Measurements from ENCODE around the gene UBIAD1.

UBIAD1 gene

DNA sequence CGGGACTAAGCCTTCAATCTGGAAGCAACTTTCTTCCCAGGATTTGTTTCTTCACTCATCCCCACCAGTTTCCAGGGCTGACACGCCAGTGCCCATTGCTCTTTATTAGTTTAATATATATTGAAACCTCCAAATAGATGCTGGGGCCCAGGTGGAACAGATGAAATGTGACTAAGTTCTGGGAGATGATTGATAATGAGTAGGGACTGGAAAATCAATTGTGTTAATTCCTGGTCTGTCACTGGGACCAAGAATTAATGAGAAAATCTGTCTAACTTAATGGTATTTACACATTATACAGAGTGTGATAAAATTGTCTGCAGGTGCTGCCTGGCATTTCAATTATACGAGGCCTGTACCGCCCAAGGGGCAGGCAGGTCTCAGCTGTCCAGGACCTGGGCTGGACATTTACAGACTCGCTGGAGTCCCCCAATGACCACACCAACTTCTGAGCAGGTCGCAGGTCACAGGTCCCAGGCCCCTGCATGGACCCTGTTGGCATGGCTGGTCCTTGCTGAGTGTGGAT, 35.8 kb downstream of the UBIAD1 start:
- DNase-seq (ENCODE audit: extremely low read depth in 1 of 2, low read depth in 1 of 2), result no peak

DNA sequence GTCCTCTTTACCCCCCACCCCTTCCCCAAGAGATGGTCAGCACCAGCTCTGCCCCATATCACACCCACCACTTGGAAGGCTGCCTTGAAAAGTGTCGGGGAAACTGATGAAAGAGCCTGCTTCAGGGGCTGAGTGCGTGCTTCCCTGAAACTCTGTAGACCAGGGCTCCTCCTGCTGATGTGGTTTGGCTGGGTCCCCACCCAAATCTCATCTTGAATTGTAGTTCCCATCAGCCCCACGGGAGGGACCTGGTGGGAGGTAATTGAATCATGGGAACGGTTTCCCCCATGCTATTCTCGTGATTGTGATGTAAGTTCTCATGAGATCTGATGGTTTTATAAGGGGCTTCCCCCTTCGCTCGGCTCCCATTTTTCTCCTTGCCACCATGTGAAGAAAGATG, 36.4 kb downstream of the UBIAD1 start:
- DNase-seq (ENCODE audit: extremely low read depth in 1 of 2, low read depth in 1 of 2), result no peak

GRCh38 chr1:11311816-11312755, 39.1 kb downstream of the UBIAD1 start:
- no peak for DNase-seq (ENCODE audit: extremely low read depth in 1 of 2, low read depth in 1 of 2)

DNA sequence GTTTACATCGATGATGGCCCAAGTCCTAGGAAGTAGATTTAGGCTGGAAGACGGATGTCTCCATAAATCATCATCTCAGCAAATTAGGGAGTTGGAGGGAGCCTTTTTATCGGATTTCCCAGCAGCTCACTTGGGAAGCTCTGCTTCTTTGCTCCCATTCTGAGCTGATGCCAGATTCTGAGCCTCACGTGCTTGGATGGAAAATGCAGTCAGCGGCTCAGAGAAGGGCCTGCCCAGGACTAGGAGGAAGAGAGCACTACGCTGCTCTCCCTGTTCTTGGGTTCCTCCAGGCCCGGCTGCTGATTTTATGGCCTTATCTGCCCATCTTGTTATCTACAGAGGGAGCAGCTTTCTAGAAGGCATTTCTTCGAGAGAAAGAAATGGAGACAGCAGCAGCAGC, 42.0 kb downstream of the UBIAD1 start:
- no peak for DNase-seq (ENCODE audit: extremely low read depth in 1 of 2, low read depth in 1 of 2)

GRCh38 chr1:11316701-11317100, 43.7 kb downstream of the UBIAD1 start:
- DNase-seq (ENCODE audit: extremely low read depth in 1 of 2, low read depth in 1 of 2), result no peak

GRCh38 chr1:11318982-11319381, 46.0 kb downstream of the UBIAD1 start:
- DNase-seq (ENCODE audit: extremely low read depth in 1 of 2, low read depth in 1 of 2), result no peak

- peak in 1 of 2 donors; percentile 22 for DNase-seq (ENCODE audit: extremely low read depth in 1 of 2, low read depth in 1 of 2)
These were observed 47.3 kb downstream of the UBIAD1 start for GRCh38 chr1:11320153-11320936.

DNA sequence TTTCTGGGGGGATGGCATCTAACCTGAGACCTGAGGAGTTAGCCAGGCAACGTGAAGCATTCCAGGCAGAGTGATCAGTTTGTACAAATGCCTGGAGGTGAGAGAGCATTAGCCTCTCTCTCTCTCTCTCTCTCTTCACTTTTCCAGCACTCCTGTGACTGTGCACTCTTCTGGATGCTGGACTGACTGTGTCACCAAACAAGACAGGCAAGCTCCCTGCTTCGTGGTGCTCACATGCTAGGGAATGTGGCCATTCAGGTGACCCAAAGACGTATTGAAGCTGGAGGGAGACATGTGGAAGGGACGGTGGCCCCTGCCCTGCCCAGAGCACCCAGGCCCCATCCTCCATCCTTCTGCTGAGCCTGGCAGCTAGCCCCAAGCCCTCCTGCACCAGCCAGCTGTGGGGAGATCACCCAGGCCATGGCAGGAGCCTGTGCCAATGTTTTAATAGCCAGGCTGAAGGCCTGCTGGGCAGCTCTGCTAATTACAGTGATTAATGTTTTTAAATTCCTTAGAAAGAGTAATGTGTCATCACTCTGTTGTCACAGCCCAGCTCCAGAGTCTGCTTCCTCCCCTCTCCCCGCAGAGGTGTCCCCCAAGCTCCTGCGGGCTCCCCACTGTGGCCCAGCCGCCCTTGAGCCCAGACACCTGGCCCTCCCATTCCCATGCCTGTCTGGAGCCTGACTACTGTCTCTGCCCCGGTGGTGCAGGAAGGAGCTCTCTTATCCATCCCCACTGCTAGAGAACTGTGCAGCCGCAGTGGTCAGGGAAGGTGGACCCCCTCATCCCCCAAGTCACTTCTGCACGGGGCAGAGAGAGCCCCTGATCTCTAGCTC, 48.9 kb downstream of the UBIAD1 start:
- DNase-seq (ENCODE audit: extremely low read depth in 1 of 2, low read depth in 1 of 2), result no peak

- no peak for DNase-seq (ENCODE audit: extremely low read depth in 1 of 2, low read depth in 1 of 2)
These were observed 51.7 kb downstream of the UBIAD1 start for GRCh38 chr1:11324567-11325165.

DNA sequence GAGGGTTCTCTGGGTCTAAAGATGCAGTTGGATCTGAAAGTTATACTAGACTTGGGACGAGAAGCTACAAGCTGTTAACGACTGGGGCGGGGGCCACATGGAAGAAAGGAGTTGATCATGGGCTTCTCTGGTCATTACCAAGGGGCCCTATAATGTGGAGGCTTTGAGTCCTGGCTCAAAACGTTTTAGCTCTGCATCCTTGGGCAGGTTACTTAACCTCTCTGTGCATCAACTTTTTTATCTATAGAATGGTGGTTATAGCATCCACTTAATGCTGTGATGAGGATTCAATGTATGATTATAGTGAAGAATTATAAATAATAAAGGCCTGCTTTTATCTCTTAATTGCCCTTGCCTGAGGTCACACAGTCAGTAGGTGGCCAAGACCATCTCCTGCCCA, 53.1 kb downstream of the UBIAD1 start:
- DNase-seq (ENCODE audit: extremely low read depth in 1 of 2, low read depth in 1 of 2), result no peak

DNA sequence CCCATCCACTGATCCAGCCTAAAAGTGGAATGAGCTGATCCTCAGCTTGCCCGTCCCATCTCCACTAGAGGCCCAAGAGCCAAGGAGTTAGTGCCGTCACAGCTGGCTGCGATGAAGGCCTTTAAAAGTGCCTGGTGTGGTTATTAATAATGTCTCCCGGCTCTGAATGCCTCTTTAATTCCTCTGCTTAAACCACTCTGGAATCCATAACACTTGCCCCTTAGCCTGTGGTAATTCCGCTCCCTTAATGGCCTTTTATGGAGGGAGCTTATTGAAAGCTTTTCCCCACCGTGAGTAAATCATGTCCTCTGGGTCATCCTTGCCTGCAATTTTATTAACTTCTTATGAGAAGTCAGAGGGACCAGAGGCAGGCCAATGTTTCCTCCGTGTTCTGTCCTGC, 55.4 kb downstream of the UBIAD1 start:
- DNase-seq (ENCODE audit: extremely low read depth in 1 of 2, low read depth in 1 of 2), result no peak

DNA sequence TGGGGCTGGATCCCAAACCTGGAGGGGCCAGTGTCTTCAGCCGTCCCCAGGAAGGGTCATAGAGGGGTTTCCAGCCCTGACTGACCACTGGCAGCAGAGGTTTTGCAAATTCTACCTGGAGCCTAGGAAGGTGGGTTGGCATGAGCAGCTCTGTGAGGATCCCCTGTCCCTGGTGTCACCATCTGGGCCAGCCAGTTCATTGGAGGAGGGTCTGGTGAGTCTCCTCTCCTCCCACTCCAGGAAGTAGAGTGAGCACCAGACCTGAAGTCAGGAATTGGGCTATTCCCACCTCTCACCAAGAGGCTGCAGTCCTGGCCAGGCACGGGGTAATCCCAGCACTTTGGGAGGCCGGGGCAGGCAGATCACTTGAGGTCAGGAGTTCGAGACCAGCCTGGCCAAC, 57.4 kb downstream of the UBIAD1 start:
- DNase-seq (ENCODE audit: extremely low read depth in 1 of 2, low read depth in 1 of 2), result no peak

DNA sequence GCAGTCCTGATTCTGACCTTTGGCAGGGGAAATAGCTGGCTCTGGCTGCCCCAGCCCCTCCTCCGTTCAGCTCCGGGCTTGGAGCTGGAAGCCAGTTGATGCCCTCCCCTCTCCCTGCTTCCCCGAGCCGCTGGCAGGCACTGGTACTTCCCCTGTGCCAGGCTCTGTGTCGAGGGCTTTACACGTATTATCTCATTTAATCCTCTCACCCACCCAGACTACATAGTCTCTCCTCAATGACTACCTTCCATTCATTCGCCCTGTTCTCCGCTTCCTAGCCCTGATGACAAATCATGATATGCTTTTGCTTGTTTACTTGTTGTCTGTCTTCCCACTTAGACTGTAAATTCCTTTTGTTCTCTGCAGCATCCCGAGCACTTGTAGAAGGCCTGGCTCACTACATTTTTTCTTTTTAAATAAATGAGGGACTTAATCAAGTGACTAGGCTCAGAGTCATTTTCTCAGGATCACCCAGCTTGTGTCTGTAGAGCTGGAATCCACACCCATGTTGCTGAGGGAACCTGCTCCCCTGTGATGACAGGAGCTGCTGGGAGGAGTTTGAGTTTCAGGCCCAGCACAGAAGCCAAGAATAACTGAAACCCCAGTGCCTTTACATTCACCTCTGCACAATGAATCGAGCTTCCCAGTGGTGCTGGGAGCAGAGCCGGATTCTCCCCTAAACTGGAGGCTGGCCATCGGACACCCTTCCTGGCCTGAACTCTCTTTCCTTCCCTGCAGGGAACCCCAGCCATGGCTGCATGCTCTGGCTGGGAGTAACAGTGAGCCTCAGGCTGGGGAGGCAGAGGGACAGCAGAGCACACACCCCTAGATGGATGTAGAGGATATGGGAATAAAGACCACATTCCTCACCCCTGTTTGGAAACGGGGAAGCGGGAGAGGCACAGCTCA, 58.3 kb downstream of the UBIAD1 start:
- no peak for DNase-seq (ENCODE audit: extremely low read depth in 1 of 2, low read depth in 1 of 2)

- DNase-seq (ENCODE audit: extremely low read depth in 1 of 2, low read depth in 1 of 2), result no peak
These were observed 59.0 kb downstream of the UBIAD1 start for GRCh38 chr1:11331945-11332546.

DNA sequence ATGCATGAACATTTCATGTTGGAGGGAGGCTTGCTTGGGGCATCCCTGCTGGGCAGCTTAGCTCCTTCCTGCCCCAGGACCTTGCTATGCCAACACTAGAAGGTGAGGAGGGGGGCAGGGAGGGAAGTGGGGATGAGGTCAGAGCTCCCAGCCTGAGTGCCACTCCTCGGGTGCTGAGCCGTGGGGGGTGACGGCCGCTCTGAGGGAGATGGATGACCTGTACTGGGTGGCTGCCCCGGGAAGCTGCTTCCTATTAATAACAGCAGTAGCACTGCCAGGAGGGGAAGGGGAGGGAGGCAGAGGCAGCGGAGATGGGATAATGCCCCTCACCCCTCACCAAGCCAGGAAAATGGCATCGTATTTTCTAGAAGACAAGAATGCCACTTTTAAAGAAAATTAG, 60.6 kb downstream of the UBIAD1 start:
- DNase-seq (ENCODE audit: extremely low read depth in 1 of 2, low read depth in 1 of 2), result no peak

- no peak for DNase-seq (ENCODE audit: extremely low read depth in 1 of 2, low read depth in 1 of 2)
These were observed 61.3 kb downstream of the UBIAD1 start for GRCh38 chr1:11334261-11334804.

DNA sequence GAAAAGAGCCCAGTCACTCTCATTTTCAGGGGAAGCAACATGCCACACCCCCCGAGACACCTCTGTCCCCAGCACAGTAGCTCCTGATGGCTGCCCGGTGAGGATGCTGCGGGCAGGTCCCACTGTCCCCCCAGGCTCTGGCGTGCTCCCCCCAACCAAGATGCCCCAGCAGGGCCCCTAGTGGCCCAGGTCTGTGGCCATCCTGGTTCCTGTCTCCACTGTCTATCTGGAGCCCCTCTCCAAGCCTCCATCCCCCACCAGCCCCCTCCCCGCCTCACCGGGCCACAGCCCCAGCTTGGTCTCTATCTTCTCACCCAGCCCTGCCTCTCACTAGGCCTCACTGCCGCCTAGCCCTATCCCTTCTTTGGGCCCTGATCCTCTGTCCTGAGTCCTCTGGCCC, 61.8 kb downstream of the UBIAD1 start:
- no peak for DNase-seq (ENCODE audit: extremely low read depth in 1 of 2, low read depth in 1 of 2)

- DNase-seq (ENCODE audit: extremely low read depth in 1 of 2, low read depth in 1 of 2), result no peak
These were observed 62.5 kb downstream of the UBIAD1 start for GRCh38 chr1:11335417-11336056.

Measured in activated CD8-positive, alpha-beta memory T cell treated with anti-CD3 and anti-CD28 coated beads for 1 hour (primary cell).